GM12865 (cell line): Measurements from ENCODE around the gene YKT6.

ENCODE experiments used
- DNase-seq: peaks from one replicate; pipeline ENCODE4 v3.0.0; 2010; ENCODE audit warnings: low read depth
- H3K4me3 ChIP-seq: 2 replicates; pipeline ENCODE4 v1.5.1; 2011; ENCODE audit warnings: mild to moderate bottlenecking, low read depth, low read length, control low read depth
- TF ChIP-seq, protein P1 (sequence below): IDR thresholded peaks from 2 replicates; pipeline ENCODE4 v1.5.1; 2011; ENCODE audit warnings: low read length, control low read depth, low read depth, inconsistent platforms; ENCODE audit not compliant: insufficient read depth; ENCODE audit errors: missing control alignments

YKT6 gene

DNA sequence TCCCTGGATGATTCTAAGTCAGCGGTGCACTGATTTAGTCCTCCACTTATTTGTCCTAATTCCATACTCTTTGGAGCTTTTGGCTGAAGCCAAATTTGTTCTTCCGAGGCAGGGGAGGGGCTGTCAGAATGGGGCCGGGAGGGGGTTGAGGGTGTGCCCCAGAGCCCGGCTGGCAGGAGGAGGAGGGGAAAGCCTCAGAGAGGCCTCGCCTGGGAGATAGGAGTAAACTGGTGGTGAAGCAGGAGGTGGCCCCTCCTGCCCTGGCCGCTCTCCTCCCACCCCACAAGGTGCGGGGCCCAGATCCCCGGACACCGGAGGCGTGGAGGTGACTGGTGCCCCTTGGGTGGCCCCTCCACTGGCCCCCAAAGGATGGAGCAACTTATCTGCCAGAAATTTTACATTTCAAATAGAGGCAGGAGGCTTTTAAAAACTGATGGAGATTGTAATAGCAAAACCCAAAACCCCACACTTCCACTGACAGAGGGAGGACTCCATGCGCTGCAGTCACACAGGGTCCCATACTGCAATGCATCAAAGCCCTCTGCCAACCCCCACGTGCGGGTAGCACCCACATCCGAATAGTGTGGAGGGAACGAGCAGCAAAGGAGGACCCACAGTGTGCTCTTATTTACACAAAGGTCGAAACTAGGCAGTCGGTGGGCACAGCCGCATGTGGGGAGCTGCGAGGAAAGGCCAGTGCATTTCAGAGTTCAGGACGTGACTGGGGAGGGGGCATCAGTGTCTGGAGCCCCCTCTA lies 62.7 kb downstream of the YKT6 start:
- no peak for DNase-seq
- no peak overlapping the region for H3K4me3 ChIP-seq
- TF ChIP-seq, protein P1, sequence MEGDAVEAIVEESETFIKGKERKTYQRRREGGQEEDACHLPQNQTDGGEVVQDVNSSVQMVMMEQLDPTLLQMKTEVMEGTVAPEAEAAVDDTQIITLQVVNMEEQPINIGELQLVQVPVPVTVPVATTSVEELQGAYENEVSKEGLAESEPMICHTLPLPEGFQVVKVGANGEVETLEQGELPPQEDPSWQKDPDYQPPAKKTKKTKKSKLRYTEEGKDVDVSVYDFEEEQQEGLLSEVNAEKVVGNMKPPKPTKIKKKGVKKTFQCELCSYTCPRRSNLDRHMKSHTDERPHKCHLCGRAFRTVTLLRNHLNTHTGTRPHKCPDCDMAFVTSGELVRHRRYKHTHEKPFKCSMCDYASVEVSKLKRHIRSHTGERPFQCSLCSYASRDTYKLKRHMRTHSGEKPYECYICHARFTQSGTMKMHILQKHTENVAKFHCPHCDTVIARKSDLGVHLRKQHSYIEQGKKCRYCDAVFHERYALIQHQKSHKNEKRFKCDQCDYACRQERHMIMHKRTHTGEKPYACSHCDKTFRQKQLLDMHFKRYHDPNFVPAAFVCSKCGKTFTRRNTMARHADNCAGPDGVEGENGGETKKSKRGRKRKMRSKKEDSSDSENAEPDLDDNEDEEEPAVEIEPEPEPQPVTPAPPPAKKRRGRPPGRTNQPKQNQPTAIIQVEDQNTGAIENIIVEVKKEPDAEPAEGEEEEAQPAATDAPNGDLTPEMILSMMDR, result no peak
